GM19240 (cell line): ENCODE data around the gene AKR1E2.

Experiments used
- DNase-seq: peaks from one replicate; pipeline ENCODE4 v3.0.0; 2011; ENCODE audit warnings: low spot score; ENCODE audit not compliant: insufficient read length

Gene AKR1E2

DNA sequence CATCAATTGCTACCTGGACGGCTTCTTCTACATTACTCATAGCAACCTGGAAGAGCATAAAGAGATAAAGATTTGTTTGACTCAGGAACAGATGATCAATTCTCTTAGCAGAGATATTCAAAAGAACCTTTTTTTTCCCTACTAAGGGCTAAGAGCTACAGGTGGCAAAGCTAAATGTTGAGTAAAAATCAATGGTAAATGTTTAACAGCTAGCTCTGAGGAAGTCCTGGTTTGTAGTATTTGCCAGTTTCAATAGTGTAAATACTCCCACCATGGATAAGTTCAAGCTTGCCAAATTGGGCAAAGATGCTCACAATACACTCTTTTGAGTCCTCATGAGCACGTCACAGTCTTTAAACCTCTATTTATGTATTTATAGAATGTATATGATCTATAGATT, 64.0 kb downstream of the AKR1E2 start:
- no peak for DNase-seq

DNA sequence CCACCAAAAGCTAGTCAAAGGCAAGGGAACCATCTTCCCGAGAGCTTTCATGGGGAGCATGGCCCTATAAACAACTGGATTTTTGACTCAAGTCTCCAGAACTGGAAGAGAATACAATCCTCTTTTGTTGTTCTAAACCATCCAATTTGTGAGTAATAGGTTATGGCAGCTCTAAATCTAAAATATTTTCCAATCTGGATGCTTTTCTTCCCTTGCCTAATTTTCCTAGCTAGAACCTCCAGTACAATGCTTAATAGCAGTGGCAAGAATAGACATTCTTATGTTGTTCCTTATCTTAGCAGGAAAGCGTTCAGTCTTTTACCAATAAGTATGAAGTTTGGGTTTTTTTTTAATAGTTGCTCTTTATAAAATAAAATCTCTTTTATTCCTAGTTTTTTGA, 66.7 kb downstream of the AKR1E2 start:
- no peak for DNase-seq

DNA sequence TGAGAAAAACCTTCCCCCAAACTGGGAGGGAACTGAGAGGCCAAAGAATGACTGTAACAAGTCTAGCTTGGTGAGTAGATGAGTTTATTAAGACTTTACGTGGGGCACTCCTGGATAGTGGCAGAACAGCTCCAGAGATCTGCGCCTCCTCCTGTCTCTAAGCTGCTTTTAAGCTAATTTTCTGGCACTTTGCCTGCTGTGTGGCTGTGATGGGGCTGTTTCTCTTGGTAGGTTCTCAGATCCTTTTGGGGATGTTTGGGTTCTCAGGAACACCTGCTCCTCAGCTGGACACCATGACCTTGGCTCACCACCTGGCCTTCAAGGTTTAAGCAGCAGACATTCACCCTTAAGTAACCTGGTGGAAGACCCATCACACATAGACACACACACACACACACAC, 68.3 kb downstream of the AKR1E2 start:
- DNase-seq = no peak
